Erythroblast (primary cell): ENCODE results near the gene SLMAP.

Source experiments
- GATA1 ChIP-seq: IDR thresholded peaks from 2 replicates; pipeline ENCODE4 v1.6.1; 2011; ENCODE audit warnings: low read depth, mild to moderate bottlenecking, control low read depth, low read length, moderate library complexity
- POLR2A ChIP-seq: IDR thresholded peaks from 2 replicates; pipeline ENCODE4 v1.6.1; 2011; ENCODE audit warnings: mild to moderate bottlenecking, low read length

DNA sequence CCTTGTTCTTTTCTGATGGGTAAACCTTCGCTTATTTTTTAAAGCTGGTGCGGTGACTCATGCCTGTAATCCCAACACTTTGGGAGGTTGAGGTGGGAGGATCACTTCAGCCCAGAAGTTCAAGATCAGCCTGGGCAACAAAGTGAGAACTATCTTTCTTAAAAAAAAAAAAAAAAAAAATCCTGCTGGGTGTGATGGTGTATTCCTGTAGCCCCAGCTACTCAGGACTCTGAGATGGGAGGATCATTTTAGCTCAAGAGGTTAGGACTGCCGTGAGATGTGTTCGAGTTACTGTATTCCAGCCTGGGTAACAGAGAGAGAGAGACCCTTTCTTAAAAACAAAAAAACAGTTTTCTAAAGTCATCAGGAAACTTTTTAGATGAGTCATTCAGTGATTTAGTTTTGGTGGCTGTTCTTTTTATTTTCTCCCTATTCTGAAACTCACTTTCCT, 37.7 kb downstream of the SLMAP start:
- no peak for TF ChIP-seq POLR2A
- TF ChIP-seq GATA1: no peak
